GM19467 (cell line): ENCODE data around the gene RANBP3L.
A peak's percentile ranks its signal among the peaks of the same experiment; 100 is the strongest.

Source experiments
- ATAC-seq: cut with Tn5 transposase; IDR thresholded peaks from one replicate; pipeline ENCODE4 v1.9.1; 2021; ENCODE audit warnings: mild to moderate bottlenecking, moderate library complexity; ENCODE audit not compliant: unreplicated experiment

The RANBP3L gene

GRCh38 chr5:36244076-36244475 is 57.6 kb downstream of the RANBP3L start:
- ATAC-seq, result no peak

GRCh38 chr5:36243653-36244052 is 58.0 kb downstream of the RANBP3L start:
- no peak for ATAC-seq

DNA sequence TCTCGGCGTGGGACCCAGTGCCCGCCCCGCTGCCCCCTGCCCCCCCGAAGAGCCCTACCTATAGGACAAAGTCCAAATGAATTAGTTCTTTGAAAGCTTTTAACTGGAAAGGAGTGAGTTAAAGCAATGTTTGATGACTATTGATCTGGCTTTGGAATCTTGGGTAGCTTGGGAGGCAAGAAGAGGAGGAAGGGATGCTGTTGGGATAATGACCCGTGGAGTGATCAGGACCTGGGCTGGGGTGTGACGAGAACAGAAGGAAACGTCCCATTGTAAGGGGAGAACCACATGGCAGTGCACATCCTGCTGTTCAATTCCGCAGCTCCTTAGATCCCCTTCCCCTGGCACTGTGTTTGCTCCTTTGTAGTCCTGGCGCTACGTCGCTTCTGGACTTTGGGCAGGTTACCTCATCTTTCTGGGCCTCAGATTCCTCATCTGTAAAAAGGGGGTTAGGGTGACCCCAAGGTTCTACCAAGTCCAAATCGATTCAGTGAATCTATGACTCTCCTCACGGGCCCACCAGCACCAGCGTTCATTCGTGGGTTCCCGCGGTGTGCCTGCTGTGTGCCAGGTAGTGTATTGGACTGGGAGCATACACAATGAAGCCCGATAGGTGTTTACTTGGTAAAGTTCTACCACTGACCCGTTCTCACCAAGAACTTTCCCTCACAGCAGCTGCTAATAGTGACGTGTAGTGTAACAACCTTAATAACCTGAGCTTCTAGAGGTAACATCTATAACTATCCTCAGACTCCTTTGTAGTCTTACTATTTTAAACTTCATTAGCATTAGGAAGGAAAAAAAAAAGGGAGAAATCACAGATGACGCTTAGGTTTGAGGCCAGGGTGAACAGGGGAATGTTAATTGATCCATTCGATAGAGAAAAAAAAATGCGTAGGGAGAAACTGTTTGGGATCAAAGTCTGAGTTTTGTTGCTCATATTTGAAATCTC is 58.9 kb downstream of the RANBP3L start:
- no peak for ATAC-seq

DNA sequence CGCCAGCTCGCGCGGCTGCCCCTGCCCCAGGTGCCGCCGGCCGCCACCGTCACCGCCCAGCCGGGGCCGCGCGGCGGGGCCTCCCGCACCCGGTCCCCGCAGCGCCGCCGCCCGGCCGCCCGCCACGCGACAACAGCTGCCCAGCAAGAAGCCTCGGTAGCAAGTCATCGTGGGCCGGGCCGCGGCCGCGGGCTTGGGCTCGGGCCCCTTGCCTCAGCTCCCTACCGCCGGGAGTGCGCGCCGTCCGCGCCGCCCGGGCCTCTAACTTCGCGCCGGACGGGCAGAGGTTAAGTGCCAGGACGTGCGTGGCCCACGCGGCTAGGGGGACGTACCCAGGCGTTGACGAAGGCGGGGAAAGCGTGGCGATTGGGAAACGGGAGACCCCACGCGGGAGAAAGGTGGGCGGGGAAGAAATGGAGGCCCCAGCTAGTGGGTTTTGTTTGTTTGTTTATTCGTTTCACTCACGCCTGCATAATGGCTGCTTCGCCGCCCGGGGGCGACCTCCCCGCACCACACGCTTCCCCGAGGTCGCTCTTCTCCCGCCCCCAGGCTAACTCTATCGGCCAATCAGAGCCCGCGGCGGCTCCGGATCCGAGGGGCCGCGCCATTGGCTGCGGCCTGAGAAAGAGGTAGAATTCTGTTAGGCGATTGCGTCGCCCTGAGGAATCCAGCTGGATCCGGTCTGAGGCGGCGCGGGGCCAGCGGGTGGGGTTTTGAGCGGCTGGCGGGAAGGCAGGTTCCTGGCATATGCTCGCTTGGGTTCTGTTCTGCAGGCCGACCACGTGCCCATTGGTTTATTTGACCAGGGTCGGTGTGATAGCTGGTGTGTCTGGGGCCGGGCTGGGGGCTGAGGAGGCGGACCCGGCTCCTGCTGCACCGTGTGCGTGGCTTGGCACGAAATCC is 59.8 kb downstream of the RANBP3L start, which contains the start of gene NADK2:
Gene NADK2 (minus strand): TSS at position 295 of the 903 bp plus-strand sequence. CDS start 127 bp downstream, at position 168.
- peak; percentile 90 for ATAC-seq

GRCh38 chr5:36240779-36241630 is 60.7 kb downstream of the RANBP3L start:
- ATAC-seq, result peak; percentile 9

DNA sequence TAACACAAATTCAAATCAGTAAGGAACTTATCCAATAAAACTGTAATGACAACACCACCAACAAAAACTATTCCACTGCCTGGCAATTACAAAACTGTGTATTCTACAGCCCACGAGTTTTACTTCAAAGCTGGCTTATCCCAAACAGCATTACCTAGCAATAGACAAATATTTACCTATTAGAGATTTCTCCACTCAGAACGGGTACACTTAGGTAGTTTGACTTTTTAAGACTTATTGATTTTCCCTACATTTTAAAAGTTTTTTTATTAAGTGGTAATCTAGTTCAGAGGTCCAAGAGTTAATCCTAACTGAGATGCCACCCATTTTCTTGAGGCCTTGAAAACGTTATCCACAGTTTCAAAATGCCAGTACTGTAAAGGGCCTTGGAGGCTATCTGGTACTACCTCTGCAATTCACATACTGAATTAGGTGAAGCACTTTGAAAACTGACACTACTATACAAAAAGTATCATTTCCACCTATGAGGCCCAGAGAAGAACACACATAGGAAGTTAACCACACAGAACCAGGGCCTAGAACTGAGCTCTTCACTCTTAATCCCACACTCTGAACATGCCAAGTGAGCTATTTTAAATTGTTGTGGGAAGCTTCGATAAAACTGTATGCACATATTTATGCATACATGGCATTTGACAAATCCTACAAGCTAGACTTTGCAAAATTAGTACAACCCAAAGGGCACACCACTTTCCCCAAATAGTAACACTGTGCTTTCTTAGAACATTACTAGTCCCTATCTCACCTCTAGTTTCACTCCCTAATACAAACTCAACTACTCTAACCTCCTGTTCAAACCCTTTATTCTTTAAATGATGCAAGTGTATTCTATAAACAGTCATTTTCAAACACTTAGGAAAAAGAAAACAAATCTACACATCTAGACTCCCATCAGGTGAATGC is 62.1 kb downstream of the RANBP3L start:
- ATAC-seq, result no peak

GRCh38 chr5:36238502-36239295 is 63.0 kb downstream of the RANBP3L start:
- no peak for ATAC-seq

DNA sequence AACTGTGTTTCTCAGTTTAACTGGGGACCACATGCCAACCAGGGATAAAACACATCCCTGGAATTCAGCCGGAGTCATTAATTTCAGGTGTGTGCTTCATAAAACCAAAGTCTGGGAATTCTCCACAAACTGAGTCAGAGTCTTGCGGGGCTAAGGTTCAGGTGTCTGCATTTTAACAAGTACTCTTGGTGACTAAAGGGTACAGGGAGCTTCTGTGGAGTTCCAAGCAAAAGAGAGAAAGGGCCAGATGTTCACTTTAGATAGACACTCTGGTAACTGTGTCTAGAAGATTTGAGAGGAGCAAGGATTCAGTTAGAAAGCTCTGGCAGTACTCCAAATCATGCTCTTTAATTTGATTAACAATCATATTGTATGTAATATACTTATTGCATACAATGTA is 64.0 kb downstream of the RANBP3L start:
- ATAC-seq, result no peak

DNA sequence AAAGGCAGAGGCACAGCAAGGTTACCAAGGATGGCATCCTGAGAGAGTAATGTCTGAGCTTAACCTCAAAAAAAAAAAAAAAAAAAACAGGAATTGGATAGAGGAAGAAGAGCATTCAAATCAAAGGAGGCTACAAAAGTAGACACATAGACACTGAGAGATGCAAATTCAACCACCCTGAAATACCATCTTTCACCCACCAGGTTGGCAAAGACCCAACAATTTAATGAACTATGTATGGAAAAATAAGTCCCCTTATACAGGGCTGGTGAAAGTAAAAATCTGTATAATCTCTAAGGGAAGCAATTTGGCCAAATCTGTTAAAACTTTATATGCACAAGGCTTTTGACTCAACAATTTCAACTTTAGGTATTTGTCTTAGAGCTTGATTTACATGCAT is 64.9 kb downstream of the RANBP3L start:
- ATAC-seq, result no peak

DNA sequence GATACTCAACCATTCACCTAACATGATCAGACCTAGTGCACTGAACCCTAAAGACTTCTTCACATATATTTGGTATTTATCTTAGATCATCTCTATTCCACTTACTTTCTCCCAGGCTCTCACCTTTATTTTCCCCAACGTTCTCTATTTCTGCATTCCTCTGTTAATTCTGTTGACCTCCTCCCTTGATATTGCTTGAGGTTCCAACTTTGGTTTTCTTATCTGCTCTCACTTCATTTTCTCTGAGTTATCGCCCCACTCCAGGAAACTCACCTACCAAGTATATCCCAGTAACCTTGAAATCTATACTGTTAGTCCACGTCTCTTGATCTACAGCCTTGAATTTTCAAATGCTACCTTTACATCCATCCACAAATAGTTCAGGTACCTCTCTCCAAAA is 69.2 kb downstream of the RANBP3L start:
- ATAC-seq, result no peak

- ATAC-seq, result no peak
Observed at GRCh38 chr5:36230151-36230790, 71.4 kb downstream of the RANBP3L start.

DNA sequence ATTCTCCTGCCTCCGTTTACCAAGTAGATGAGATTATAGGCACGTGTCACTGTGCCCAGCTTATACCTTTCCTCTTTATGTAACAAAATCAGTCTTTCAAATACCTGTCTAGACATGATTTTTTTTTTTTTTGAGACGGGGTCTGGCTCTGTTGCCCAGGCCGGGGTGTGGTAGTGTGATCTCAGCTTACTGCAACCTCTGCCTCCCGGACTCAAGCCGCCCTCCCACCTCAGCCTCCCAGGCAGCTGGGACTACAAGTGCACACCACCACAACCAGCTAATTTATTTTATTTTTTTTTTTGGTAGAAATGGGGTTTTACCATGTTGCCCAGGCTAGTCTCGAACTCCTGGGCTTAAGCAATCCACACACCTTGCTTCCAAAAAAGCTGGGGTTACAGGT is 73.2 kb downstream of the RANBP3L start:
- no peak for ATAC-seq

GRCh38 chr5:36227046-36227445 is 74.7 kb downstream of the RANBP3L start:
- ATAC-seq, result no peak

GRCh38 chr5:36222620-36223019 is 79.1 kb downstream of the RANBP3L start:
- no peak for ATAC-seq

- no peak for ATAC-seq
Observed at GRCh38 chr5:36217988-36218387, 83.7 kb downstream of the RANBP3L start.

DNA sequence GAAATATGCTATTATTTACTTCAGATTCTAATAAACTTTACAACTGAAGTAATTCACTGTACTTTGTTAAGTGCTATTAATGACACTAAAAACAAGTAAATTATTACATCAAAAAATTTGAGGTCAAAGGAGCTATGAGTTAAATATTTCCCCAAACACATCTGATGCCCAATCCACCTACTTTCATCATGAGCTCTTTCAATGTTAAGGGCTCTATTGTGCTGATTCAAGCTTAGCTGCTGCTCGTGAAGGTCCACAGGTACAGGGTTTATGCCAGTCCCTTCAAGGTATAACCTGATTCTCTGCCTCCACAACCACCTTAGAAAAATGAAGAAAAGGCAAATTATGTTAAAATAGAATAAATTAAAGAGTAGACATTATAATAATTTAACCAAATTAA is 84.1 kb downstream of the RANBP3L start:
- ATAC-seq, result no peak

DNA sequence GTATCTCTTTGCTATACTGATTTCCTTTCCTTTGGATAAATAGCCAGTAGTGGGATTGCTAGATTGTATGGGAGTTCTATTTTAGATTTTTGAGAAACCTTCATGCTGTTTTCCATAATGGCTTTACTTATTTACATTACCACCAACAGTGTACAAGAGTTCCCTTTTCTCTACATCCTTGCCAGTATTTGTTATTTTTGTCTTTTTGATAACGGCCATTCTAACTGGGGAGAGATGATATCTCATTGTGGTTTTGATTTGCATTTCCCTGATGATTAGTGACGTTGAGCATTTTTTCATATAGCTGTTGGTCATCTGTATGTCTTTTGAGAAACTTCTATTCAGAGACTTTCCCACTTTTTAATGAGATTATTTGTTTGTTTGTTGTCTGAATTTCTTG is 85.8 kb downstream of the RANBP3L start:
- no peak for ATAC-seq

GRCh38 chr5:36214436-36214835 is 87.3 kb downstream of the RANBP3L start:
- no peak for ATAC-seq
